ENCODE data around the gene C4orf50.

The C4orf50 gene

GRCh38 chr4:5926598-5926997 is 91.6 kb downstream of the C4orf50 start:
- Histone ChIP-seq H3K9me3 (no peaks in the 10 kb centered on the region), H3K4me1 (no peaks in the 10 kb centered on the region), H3K27me3 (peaks cover 0 to 23% of the 10 kb centered on the region in 2 donors), H3K36me3 (no peaks in the 10 kb centered on the region), H3K27ac (no peak overlapping the region), H3K4me3 (no peak overlapping the region)
- no peak for TF ChIP-seq CTCF (IDR thresholded peaks at IDR 0.05)
- no peak for DNase-seq
- intact Hi-C loops (cut with DNase I; ENCODE audit: low total_unique reads): no loop called here

GRCh38 chr4:5925419-5926200 is 92.6 kb downstream of the C4orf50 start:
- Histone ChIP-seq H3K9me3 (no peaks in the 10 kb centered on the region), H3K4me1 (no peaks in the 10 kb centered on the region), H3K27ac (no peak overlapping the region), H3K27me3 (peaks cover 0 to 23% of the 10 kb centered on the region in 2 donors), H3K36me3 (no peaks in the 10 kb centered on the region), H3K4me3 (no peak overlapping the region)
- intact Hi-C loops (cut with DNase I; ENCODE audit: low total_unique reads): no loop called here
- TF ChIP-seq CTCF (IDR thresholded peaks at IDR 0.05): no peak
- no peak for DNase-seq

GRCh38 chr4:5924461-5925125 is 93.6 kb downstream of the C4orf50 start:
- no peak for TF ChIP-seq CTCF (IDR thresholded peaks at IDR 0.05)
- intact Hi-C loops (cut with DNase I; ENCODE audit: low total_unique reads): no loop called here
- DNase-seq: no peak
- Histone ChIP-seq H3K9me3 (no peaks in the 10 kb centered on the region), H3K27me3 (peaks cover 0 to 23% of the 10 kb centered on the region in 2 donors), H3K4me1 (no peaks in the 10 kb centered on the region), H3K27ac (no peak overlapping the region), H3K4me3 (no peak overlapping the region), H3K36me3 (no peaks in the 10 kb centered on the region)

GRCh38 chr4:5923376-5923775 is 94.9 kb downstream of the C4orf50 start:
- Histone ChIP-seq H3K36me3 (no peaks in the 10 kb centered on the region), H3K27me3 (peaks cover 0 to 33% of the 10 kb centered on the region in 2 donors), H3K9me3 (no peaks in the 10 kb centered on the region), H3K4me3 (no peak overlapping the region), H3K4me1 (no peaks in the 10 kb centered on the region), H3K27ac (no peak overlapping the region)
- intact Hi-C loops (cut with DNase I; ENCODE audit: low total_unique reads): no loop called here
- no peak for DNase-seq
- TF ChIP-seq CTCF (IDR thresholded peaks at IDR 0.05): no peak

GRCh38 chr4:5922556-5922955 is 95.7 kb downstream of the C4orf50 start:
- Histone ChIP-seq H3K4me1 (no peaks in the 10 kb centered on the region), H3K27ac (no peak overlapping the region), H3K9me3 (no peaks in the 10 kb centered on the region), H3K36me3 (no peaks in the 10 kb centered on the region), H3K4me3 (no peak overlapping the region), H3K27me3 (peaks cover 0 to 36% of the 10 kb centered on the region in 2 donors)
- intact Hi-C loops (cut with DNase I; ENCODE audit: low total_unique reads): no loop called here
- DNase-seq: no peak
- no peak for TF ChIP-seq CTCF (IDR thresholded peaks at IDR 0.05)
